Stimulated activated CD4-positive, alpha-beta T cell treated with anti-CD3 and anti-CD28 coated beads, Interleukin-4, amount 100 ng/mL, for 24 hours (primary cell): Measurements from ENCODE around the gene APOOL.
"Not testable (repeated sequence)": the region's sequence is repeated elsewhere in the genome, so short reads cannot be mapped to it uniquely, and the experiment has no call there.

ENCODE experiments used
- DNase-seq: peaks from one replicate; pipeline ENCODE4 v3.0.0-alpha.2; 2020

Gene APOOL, protein sequence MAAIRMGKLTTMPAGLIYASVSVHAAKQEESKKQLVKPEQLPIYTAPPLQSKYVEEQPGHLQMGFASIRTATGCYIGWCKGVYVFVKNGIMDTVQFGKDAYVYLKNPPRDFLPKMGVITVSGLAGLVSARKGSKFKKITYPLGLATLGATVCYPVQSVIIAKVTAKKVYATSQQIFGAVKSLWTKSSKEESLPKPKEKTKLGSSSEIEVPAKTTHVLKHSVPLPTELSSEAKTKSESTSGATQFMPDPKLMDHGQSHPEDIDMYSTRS

DNA sequence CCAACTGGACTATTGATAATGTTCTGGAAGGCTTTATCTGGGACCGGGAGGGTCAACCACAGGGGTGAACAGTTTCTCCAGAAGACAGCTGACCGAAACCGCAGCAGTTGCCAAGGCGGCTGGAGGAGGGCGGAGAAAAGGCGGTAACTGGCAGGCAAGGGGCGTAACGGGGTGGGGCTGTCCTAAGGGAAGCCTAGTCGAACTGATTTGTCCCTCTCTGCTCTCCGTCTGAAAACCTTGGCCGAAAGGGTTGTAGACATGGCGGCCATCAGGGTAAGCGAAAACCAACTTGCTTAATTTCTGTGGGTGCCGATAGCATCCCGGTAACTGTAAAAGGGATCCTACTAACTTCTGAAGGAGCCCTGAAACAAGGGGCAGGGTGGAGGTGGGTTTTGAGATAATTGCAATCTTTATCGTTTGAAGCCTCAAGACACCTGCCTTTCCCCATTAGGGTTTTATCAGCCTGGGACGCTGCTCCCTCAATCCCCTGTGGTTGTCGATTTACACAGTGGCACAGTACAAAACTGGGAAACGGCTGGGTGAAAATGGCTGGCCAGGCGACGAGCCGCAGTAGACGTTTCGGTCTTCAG is at the start of gene APOOL:
TSS of gene APOOL (plus strand) at position 223 of the 590 bp plus-strand sequence. CDS start at position 259, 36 bp downstream.
- peak; percentile 82 for DNase-seq

- DNase-seq, result no peak
Measured at GRCh38 chrX:84956304-84956703, 47.4 kb upstream of the APOOL start.

DNA sequence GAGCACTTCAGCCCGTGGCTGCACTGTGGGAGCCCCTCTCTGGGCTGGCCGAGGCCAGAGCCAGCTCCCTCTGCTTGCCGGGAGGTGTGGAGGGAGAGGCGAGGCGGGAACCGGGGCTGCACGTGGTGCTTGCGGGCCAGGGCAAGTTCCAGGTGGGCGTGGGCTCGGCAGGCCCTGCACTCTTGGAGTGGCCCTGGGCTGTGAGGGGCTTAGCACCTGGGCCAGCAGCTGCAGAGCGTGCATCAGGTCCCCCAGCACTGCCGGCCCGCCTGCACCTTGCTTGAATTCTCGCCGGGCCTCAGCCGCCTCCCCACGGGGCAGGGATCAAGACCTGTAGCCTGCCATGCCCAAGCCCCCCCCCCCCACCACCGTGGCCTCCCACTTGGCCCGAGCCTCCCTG is 28.9 kb upstream of the APOOL start:
- no peak for DNase-seq

DNA sequence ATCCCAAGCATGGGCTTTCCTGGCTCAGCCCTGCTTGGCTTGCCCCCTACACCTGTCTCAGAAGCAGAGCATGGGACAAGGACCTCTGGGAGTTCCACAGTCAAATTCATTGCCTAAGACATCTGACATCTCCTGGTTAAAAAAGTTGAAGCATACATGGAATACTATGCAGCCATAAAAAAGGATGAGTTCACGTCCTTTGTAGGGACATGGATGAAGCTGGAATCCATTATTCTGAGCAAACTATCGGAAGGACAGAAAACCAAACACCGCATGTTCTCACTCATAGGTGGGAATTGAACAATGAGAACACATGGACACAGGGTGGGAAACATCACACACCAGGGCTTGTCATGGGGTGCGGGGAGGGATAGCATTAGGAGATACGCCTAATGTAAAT is 11.9 kb upstream of the APOOL start:
- not testable (repeated sequence) for DNase-seq

- DNase-seq, result no peak
Measured at GRCh38 chrX:84993150-84993549, 10.5 kb upstream of the APOOL start.

- no peak for DNase-seq
Measured at GRCh38 chrX:85001344-85001743, 2.3 kb upstream of the APOOL start.

- DNase-seq, result no peak
Measured at GRCh38 chrX:85004255-85004654, 578 bp downstream of the APOOL start.

- DNase-seq, result no peak
Measured at GRCh38 chrX:85012098-85012497, 8.4 kb downstream of the APOOL start.

GRCh38 chrX:85015351-85015750 is 11.7 kb downstream of the APOOL start:
- DNase-seq, result not testable (repeated sequence)

DNA sequence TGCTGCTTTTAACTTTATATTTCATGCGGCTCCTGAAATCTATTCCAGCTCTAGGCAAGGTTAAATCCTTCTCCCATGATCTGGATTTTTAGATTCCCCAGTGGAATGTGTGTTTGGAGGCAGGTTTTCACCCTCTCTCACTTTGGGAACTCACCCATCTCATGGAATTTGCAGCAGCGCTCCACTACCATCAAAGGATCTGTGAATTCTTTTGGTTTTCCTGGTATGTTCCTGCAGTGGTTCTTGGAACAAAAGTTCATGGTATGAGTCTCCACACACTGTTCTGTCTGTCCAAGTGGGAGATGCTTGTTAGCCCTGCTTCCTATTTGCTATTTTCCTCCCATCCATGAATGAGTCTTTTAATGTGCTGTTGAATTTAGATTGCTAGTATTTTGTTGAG is 14.0 kb downstream of the APOOL start:
- DNase-seq, result no peak

- DNase-seq, result no peak
Measured at GRCh38 chrX:85018471-85018870, 14.8 kb downstream of the APOOL start.

DNA sequence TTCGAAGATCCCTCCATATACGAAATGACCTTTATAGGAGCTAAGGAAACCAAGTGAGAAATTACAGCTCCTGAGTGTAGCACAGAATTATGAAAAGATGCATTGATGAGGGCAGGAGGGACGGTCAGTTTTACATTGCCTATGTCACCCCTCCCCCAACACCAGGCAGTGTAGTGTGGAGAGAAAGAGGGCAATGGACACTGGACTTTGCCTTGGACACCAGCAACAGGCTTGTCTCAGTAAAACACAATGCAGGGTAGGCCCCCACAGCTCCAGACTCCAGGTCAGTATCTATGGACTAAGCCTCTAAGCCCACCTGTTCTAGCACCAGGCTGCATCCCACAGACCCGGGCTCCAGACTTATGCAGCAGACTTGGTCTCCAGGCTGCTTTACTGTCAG is 16.5 kb downstream of the APOOL start:
- no peak for DNase-seq

- DNase-seq, result no peak
Measured at GRCh38 chrX:85024044-85024443, 20.4 kb downstream of the APOOL start.

DNA sequence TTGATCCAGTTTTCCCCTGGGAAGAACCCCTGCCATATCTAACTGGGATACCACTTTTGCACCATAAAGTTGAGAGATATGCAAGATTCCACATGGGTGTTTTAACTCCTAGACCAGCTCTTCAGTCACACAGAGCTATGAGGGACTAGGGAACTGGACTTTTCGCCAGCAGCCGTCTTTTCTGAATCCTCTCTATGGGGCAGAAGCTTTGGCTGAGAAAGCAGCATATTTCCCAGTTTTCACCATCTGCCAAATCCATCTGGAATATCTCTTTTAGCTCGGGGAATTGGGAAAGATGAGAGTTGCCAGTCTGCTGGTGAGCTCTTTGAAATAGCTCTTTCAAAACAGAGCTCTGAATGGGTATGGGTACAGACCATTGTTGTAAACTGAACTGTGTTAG is 20.9 kb downstream of the APOOL start:
- no peak for DNase-seq

- no peak for DNase-seq
Measured at GRCh38 chrX:85026170-85026569, 22.5 kb downstream of the APOOL start.

- no peak for DNase-seq
Measured at GRCh38 chrX:85029043-85029442, 25.4 kb downstream of the APOOL start.

DNA sequence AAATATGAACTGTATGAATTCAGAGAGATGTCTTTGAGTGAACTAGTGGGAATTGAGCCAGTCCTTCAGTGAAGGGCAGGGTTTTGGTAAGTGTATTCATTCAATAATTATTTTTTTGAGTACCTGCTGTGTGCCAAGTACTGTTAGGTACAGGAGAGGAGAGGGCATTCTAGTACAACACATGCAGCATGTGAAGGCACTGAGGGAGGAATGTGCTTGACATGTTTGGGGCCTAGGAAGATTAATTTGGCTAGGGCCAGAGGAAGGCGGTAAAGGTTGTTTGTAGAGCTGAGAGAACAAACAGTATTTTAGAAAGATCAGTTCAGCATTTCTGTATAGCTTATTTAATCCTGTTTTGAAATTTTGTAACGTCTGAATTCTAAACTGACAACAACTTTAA is 27.8 kb downstream of the APOOL start:
- DNase-seq, result no peak

- DNase-seq, result no peak
Measured at GRCh38 chrX:85037114-85037513, 33.4 kb downstream of the APOOL start.

- DNase-seq, result no peak
Measured at GRCh38 chrX:85051627-85052026, 48.0 kb downstream of the APOOL start.

DNA sequence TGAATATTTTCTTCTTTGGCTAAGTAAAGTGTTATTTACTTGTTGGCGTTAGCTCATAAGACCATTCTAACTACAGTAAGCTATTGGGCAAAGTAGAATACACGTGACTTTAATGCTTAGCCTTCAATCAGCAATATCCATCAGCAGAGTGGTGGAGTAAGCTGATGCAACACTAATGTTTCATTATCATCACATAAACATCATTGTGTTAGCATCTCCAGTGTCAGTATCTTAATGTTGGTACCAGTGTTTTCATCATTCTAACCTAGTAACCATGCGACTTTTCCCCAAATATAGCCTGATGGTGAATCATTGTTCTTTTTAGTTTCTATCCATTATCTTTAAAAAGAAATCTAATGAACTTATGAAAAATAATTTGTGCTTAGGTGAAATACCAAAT is 48.5 kb downstream of the APOOL start:
- no peak for DNase-seq

DNA sequence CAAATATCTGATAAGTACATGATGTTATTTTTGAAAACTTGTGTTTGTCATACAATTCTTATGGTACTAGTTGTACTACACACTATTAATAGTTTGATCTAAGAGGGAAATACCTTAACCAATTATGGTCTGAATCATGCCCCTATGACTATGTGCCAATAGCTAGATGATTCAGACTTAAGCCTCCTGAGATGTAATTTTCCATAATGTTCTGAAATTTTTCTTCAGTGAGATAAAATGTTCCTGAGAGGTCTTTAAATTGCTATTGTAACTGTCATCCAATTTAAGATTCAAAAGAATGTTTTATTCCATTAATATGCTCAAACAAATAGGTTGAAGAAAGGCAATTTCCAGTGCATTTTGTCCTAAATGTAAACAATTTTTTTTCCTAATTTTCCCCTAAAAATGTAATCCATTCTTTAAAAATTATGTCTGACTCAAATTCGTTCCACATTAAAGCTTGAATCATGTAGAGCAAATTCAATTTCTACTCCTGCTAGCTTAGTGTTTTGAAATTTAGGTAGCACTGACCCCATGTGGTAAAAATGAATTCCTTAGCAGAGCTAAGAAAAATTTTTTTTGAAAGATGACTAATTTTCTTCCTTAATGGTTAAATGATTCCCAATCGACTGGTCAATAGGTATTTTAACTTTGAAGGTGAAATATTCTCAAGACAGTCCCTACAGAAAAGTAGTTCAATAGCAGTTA is 49.1 kb downstream of the APOOL start:
- DNase-seq, result no peak

- DNase-seq, result no peak
Measured at GRCh38 chrX:85065512-85066198, 62.0 kb downstream of the APOOL start.

- not testable (repeated sequence) for DNase-seq
Measured at GRCh38 chrX:85077247-85077646, 73.6 kb downstream of the APOOL start.
